Fibroblast of pulmonary artery (primary cell): ENCODE data around the gene PAX6.

ENCODE experiments used
- DNase-seq: peaks from one replicate; pipeline ENCODE4 v3.0.0-alpha.2; 2010; ENCODE audit warnings: low read depth
- H3K4me3 ChIP-seq: replicated peaks from 2 replicates; pipeline ENCODE4 v1.5.1; 2011; ENCODE audit warnings: low read depth, mild to moderate bottlenecking, control low read depth, low read length, moderate library complexity
- TF ChIP-seq, protein P1 (sequence below): IDR thresholded peaks from 2 replicates; pipeline ENCODE4 v1.5.1; 2011; ENCODE audit warnings: mild to moderate bottlenecking, control low read depth, low read length, inconsistent platforms; ENCODE audit errors: missing control alignments

The PAX6 gene

GRCh38 chr11:31780078-31780477 is 31.0 kb downstream of the PAX6 start:
- DNase-seq = no peak
- no peak overlapping the region for H3K4me3 ChIP-seq
- TF ChIP-seq, protein P1, sequence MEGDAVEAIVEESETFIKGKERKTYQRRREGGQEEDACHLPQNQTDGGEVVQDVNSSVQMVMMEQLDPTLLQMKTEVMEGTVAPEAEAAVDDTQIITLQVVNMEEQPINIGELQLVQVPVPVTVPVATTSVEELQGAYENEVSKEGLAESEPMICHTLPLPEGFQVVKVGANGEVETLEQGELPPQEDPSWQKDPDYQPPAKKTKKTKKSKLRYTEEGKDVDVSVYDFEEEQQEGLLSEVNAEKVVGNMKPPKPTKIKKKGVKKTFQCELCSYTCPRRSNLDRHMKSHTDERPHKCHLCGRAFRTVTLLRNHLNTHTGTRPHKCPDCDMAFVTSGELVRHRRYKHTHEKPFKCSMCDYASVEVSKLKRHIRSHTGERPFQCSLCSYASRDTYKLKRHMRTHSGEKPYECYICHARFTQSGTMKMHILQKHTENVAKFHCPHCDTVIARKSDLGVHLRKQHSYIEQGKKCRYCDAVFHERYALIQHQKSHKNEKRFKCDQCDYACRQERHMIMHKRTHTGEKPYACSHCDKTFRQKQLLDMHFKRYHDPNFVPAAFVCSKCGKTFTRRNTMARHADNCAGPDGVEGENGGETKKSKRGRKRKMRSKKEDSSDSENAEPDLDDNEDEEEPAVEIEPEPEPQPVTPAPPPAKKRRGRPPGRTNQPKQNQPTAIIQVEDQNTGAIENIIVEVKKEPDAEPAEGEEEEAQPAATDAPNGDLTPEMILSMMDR = no peak

GRCh38 chr11:31779374-31779791 is 31.7 kb downstream of the PAX6 start:
- TF ChIP-seq, protein P1 = no peak
- peak; percentile 36 for DNase-seq
- no peak overlapping the region for H3K4me3 ChIP-seq

- TF ChIP-seq, protein P1 = no peak
- no peak overlapping the region for H3K4me3 ChIP-seq
- DNase-seq = no peak
These were observed 38.7 kb downstream of the PAX6 start for GRCh38 chr11:31772412-31772811.

DNA sequence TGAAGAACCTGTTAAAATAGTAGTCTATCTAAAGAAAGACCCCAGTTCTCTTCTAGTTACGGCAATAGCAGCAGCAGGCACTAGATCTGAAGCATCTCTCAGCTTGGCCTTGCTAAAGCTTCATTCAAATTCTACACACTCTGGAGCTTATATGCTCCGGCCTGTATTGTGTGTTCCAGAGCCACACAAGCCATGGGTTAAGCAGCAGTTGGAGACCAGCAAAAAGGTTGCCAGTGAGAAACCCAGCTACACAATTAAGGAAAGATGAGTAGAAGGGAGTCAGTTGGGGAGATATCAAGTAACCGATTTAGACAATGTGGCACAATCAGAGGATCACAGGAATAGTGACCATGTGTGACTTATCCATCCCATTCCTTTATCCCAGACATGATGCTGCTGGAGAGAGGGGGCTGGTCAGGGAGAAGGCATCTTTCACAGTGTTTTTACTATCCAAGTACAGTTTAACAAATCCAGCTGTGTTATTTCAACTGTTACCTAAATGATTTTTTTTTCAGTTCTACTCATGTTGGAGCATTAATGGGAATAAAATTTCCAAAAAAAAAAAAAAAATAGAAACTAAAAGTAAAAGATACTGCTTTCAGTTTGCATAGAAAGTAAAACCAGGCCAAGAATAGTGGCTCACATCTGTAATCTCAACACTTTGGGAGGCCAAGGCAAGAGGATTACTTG is 41.0 kb downstream of the PAX6 start:
- no peak overlapping the region for H3K4me3 ChIP-seq
- TF ChIP-seq, protein P1 = no peak
- DNase-seq = no peak

- no peak for DNase-seq
- TF ChIP-seq, protein P1 = no peak
- H3K4me3 ChIP-seq = no peak overlapping the region
These were observed 42.1 kb downstream of the PAX6 start for GRCh38 chr11:31768749-31769640.

- H3K4me3 ChIP-seq = no peak overlapping the region
- TF ChIP-seq, protein P1 = no peak
- DNase-seq = no peak
These were observed 43.4 kb downstream of the PAX6 start for GRCh38 chr11:31767685-31768084.
